Activated T-helper 1 cell treated with anti-CD3 and anti-CD28 coated beads, Interleukin-12 subunit alpha, Interleukin-12 subunit beta, Interleukin-2, Interleukin-4 antibody, amounts not matched to agents 30 ng/mL and 10 ng/mL and 1 ng/mL, durations not matched to agents 14 hours and 24 hours and 36 hours (primary cell): ENCODE data around the gene EXOSC5. TPM values are rescaled to one million over a fixed set of nuclear protein-coding genes. Genes with fewer than 3 reads are reported as not detected.

Experiments
- DNase-seq: peaks from one replicate; pipeline ENCODE4 v3.0.0; 2021; ENCODE audit warnings: low spot score
- H3K27ac Mint-ChIP-seq: one replicate; pipeline ENCODE4 v1.8.0; 2021; ENCODE audit warnings: mild to moderate bottlenecking, mixed read lengths
- H3K27me3 Mint-ChIP-seq: one replicate; pipeline ENCODE4 v1.8.0; 2022; ENCODE audit warnings: mild to moderate bottlenecking, moderate library complexity, mixed read lengths; ENCODE audit not compliant: insufficient read depth
- H3K36me3 Mint-ChIP-seq: one replicate; pipeline ENCODE4 v1.8.0; 2021; ENCODE audit warnings: low read depth, mixed read lengths
- H3K4me1 Mint-ChIP-seq: one replicate; pipeline ENCODE4 v1.8.0; 2021; ENCODE audit warnings: low read depth, mixed read lengths
- H3K4me3 Mint-ChIP-seq: one replicate; pipeline ENCODE4 v1.8.0; 2021; ENCODE audit warnings: mild to moderate bottlenecking, moderate library complexity, mixed read lengths
- H3K9me3 Mint-ChIP-seq: one replicate; pipeline ENCODE4 v1.8.0; 2021; ENCODE audit warnings: mixed read lengths
- intact Hi-C: fragments of 100-400 bp; cut with micrococcal nuclease; formaldehyde crosslinking; loops from one replicate; pipeline ENCODE4 v1.15.1; 2024
- total RNA-seq: library from RNA; stranded (reverse); gene quantifications from 2 replicates; pipeline ENCODE4 v1.2.3, GENCODE V29; 2022

The EXOSC5 gene
- total RNA-seq, 1 donor from 2014 or later, result 66.6 TPM

- Mint-ChIP-seq H3K27me3 (no peaks in the 10 kb centered on the region), H3K4me1 (peaks cover 18% of the 10 kb centered on the region)
- intact Hi-C loops, result no loop called here
Measured at GRCh38 chr19:41367848-41368301, 29.3 kb downstream of the EXOSC5 start.

GRCh38 chr19:41366089-41366488, 31.1 kb downstream of the EXOSC5 start:
- DNase-seq, result no peak
- Mint-ChIP-seq H3K4me1 (peaks cover 24% of the 10 kb centered on the region), H3K27ac (no peak overlapping the region), H3K36me3 (no peaks in the 10 kb centered on the region), H3K27me3 (no peaks in the 10 kb centered on the region), H3K4me3 (peak overlapping the region; percentile 60), H3K9me3 (no peaks in the 10 kb centered on the region)
- intact Hi-C loops, result no loop called here

More at GRCh38 chr19:41367848-41368301, 29.3 kb downstream of the EXOSC5 start:
- Mint-ChIP-seq H3K4me3 (no peak overlapping the region), H3K9me3 (no peaks in the 10 kb centered on the region), H3K36me3 (peaks cover 3% of the 10 kb centered on the region), H3K27ac (no peak overlapping the region)
- DNase-seq, result no peak

- intact Hi-C loops, result loop anchor here (1.0 to 5.0 kb wide), 5 partner anchors 14 to 922 kb away; partner anchors contain the start of genes BCKDHA, DMAC2, EXOSC5 and SERTAD3
Measured at GRCh38 chr19:41364524-41365391, 32.4 kb downstream of the EXOSC5 start.

GRCh38 chr19:41363753-41364523, 33.2 kb downstream of the EXOSC5 start, which contains the start of gene B9D2:
Gene B9D2, minus strand, starts transcription at chr19:41364149. Its CDS starts 630 bp downstream, at chr19:41363519.
- H3K27ac Mint-ChIP-seq, result peak within 1 kb of the TSS; percentile 98
- H3K4me1 Mint-ChIP-seq, result peaks cover 30% of the 10 kb centered on the region
- peaks cover 2% of the 10 kb centered on the region for H3K36me3 Mint-ChIP-seq
- intact Hi-C loops, result loop anchor here (1.0 to 5.0 kb wide), 7 partner anchors 10 to 922 kb away; partner anchors contain the start of genes BCKDHA, DMAC2, EXOSC5 and RAB4B
- no peaks in the 10 kb centered on the region for H3K27me3 Mint-ChIP-seq
- peak; percentile 97 for DNase-seq
- H3K9me3 Mint-ChIP-seq, result no peaks in the 10 kb centered on the region
- peak within 1 kb of the TSS; percentile 88 for H3K4me3 Mint-ChIP-seq

More at GRCh38 chr19:41364524-41365391, 32.4 kb downstream of the EXOSC5 start:
- Mint-ChIP-seq H3K27ac (peak overlapping the region; percentile 98), H3K36me3 (peaks cover 2% of the 10 kb centered on the region), H3K27me3 (no peaks in the 10 kb centered on the region), H3K4me3 (peak overlapping the region; percentile 88), H3K4me1 (peaks cover 28% of the 10 kb centered on the region), H3K9me3 (no peaks in the 10 kb centered on the region)
- DNase-seq, result no peak

- peak overlapping the region; percentile 98 for H3K27ac Mint-ChIP-seq
- H3K4me1 Mint-ChIP-seq, result peaks cover 32% of the 10 kb centered on the region
- H3K36me3 Mint-ChIP-seq, result peaks cover 2% of the 10 kb centered on the region
- intact Hi-C loops, result loop anchor here (1.0 to 5.0 kb wide), 3 partner anchors 9 to 921 kb away; partner anchors contain the start of genes RAB4B and SERTAD3
- no peaks in the 10 kb centered on the region for H3K9me3 Mint-ChIP-seq
- peak overlapping the region; percentile 88 for H3K4me3 Mint-ChIP-seq
- no peak for DNase-seq
- H3K27me3 Mint-ChIP-seq, result no peaks in the 10 kb centered on the region
Measured at GRCh38 chr19:41363371-41363752, 33.8 kb downstream of the EXOSC5 start.

- no peaks in the 10 kb centered on the region for H3K9me3 Mint-ChIP-seq
- intact Hi-C loops, result loop anchor here (5.0 kb wide), 1 partner anchor 920 kb away; the partner anchor contains the start of gene SERTAD3
- peaks cover 2% of the 10 kb centered on the region for H3K36me3 Mint-ChIP-seq
- no peak for DNase-seq
- no peaks in the 10 kb centered on the region for H3K27me3 Mint-ChIP-seq
- H3K27ac Mint-ChIP-seq, result no peak overlapping the region
- peak overlapping the region; percentile 88 for H3K4me3 Mint-ChIP-seq
- H3K4me1 Mint-ChIP-seq, result peaks cover 42% of the 10 kb centered on the region
Measured at GRCh38 chr19:41362143-41362847, 34.9 kb downstream of the EXOSC5 start.

- Mint-ChIP-seq H3K27me3 (no peaks in the 10 kb centered on the region), H3K4me1 (peaks cover 62% of the 10 kb centered on the region), H3K27ac (no peak overlapping the region), H3K9me3 (no peaks in the 10 kb centered on the region), H3K4me3 (no peak overlapping the region), H3K36me3 (peaks cover 7% of the 10 kb centered on the region)
- intact Hi-C loops, result loop anchor here (5.0 kb wide), 1 partner anchor 917 kb away; the partner anchor contains the start of gene SERTAD3
- DNase-seq, result no peak
Measured at GRCh38 chr19:41359741-41360140, 37.4 kb downstream of the EXOSC5 start.

GRCh38 chr19:41357746-41358145, 39.4 kb downstream of the EXOSC5 start:
- Mint-ChIP-seq H3K9me3 (no peaks in the 10 kb centered on the region), H3K27ac (peak overlapping the region; percentile 82), H3K4me3 (no peak overlapping the region), H3K27me3 (no peaks in the 10 kb centered on the region), H3K36me3 (peaks cover 9% of the 10 kb centered on the region), H3K4me1 (peaks cover 53% of the 10 kb centered on the region)
- DNase-seq, result no peak
- intact Hi-C loops, result no loop called here

GRCh38 chr19:41356984-41357739, 40.0 kb downstream of the EXOSC5 start:
- H3K27me3 Mint-ChIP-seq, result no peaks in the 10 kb centered on the region
- no peaks in the 10 kb centered on the region for H3K9me3 Mint-ChIP-seq
- intact Hi-C loops, result no loop called here
- peak overlapping the region; percentile 82 for H3K27ac Mint-ChIP-seq
- H3K36me3 Mint-ChIP-seq, result peaks cover 9% of the 10 kb centered on the region
- DNase-seq, result no peak
- peaks cover 52% of the 10 kb centered on the region for H3K4me1 Mint-ChIP-seq
- peak overlapping the region; percentile 41 for H3K4me3 Mint-ChIP-seq

- Mint-ChIP-seq H3K4me1 (peaks cover 57% of the 10 kb centered on the region), H3K9me3 (no peaks in the 10 kb centered on the region), H3K27ac (peak overlapping the region; percentile 82), H3K27me3 (no peaks in the 10 kb centered on the region), H3K36me3 (peaks cover 12% of the 10 kb centered on the region), H3K4me3 (peak overlapping the region; percentile 62)
- intact Hi-C loops, result no loop called here
- no peak for DNase-seq
Measured at GRCh38 chr19:41355802-41356201, 41.4 kb downstream of the EXOSC5 start.

- Mint-ChIP-seq H3K4me1 (peaks cover 59% of the 10 kb centered on the region), H3K36me3 (peaks cover 12% of the 10 kb centered on the region), H3K27me3 (no peaks in the 10 kb centered on the region), H3K27ac (peak overlapping the region; percentile 82), H3K9me3 (no peaks in the 10 kb centered on the region), H3K4me3 (peak overlapping the region; percentile 62)
- intact Hi-C loops, result no loop called here
- DNase-seq, result no peak
Measured at GRCh38 chr19:41355035-41355434, 42.1 kb downstream of the EXOSC5 start.
